Cardiac fibroblast (primary cell): Measurements from ENCODE around the gene AKAP7.
"Not testable (repeated sequence)": the region's sequence is repeated elsewhere in the genome, so short reads cannot be mapped to it uniquely, and the experiment has no call there.

ENCODE experiments used
- DNase-seq, 2 donors: peaks; one replicate each; pipeline versions ENCODE4 v3.0.0 to v3.0.0-alpha.2; 2010; ENCODE audit warnings: low read depth in 2 of 2
- H3K4me3 ChIP-seq, 2 donors: replicated peaks in 1 of 2; 1 replicate in 1 of 2; 2 replicates in 1 of 2; pipeline ENCODE4 v1.5.1; 2011; ENCODE audit warnings: low read depth in 2 of 2, low read length in 2 of 2, mild to moderate bottlenecking in 2 of 2, moderate library complexity in 1 of 2
- CTCF ChIP-seq: IDR thresholded peaks from one replicate; pipeline ENCODE4 v1.5.1; 2011; ENCODE audit warnings: low read depth, mild to moderate bottlenecking, low read length, inconsistent platforms

Gene AKAP7

GRCh38 chr6:131317516-131317915, 182.2 kb downstream of the AKAP7 start:
- H3K4me3 ChIP-seq, result no peak overlapping the region
- peak in 1 of 2 donors; percentile 3 for DNase-seq
- no peak for TF ChIP-seq CTCF

- no peak overlapping the region for H3K4me3 ChIP-seq
- no peak for DNase-seq
- no peak for TF ChIP-seq CTCF
Observed at GRCh38 chr6:131321589-131321988, 186.3 kb downstream of the AKAP7 start.

GRCh38 chr6:131322125-131322524, 186.9 kb downstream of the AKAP7 start:
- DNase-seq, result no peak
- no peak for TF ChIP-seq CTCF
- no peak overlapping the region for H3K4me3 ChIP-seq

- not testable (repeated sequence) for DNase-seq, H3K4me3 ChIP-seq
Observed at GRCh38 chr6:131325669-131326068, 190.4 kb downstream of the AKAP7 start.

DNA sequence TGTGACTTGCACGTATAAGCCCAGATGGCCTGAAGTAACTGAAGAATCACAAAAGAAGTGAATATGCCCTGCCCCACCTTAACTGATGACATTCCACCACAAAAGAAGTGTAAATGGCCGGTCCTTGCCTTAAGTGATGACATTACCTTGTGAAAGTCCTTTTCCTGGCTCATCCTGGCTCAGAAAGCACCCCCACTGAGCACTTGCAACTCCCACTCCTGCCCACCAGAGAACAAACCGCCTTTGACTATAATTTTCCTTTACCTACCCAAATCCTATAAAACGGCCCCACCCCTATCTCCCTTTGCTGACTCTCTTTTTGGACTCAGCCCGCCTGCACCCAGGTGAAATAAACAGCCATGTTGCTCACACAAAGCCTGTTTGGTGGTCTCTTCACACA, 193.5 kb downstream of the AKAP7 start:
- H3K4me3 ChIP-seq, DNase-seq: not testable (repeated sequence)

DNA sequence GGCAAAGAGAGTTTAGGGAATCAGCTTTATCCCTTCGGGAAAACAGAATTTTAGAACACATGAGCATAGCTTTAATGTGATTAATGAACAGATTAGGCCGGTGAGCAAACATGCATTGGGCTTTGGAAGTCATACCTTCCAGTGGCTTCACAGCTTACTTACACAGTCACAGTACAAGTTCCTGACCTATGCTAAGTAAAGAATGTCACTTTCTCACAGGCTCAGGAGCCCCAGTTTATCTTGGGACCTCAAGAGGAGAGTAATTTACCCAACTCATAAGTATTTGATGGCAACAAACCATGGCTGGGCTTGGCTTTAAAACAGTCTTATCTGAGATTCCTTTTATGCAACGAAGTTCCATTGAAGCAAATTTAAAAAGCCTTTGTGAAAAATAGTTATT, 195.9 kb downstream of the AKAP7 start:
- no peak overlapping the region for H3K4me3 ChIP-seq
- no peak for TF ChIP-seq CTCF

GRCh38 chr6:131331873-131332781, 196.9 kb downstream of the AKAP7 start:
- no peak overlapping the region for H3K4me3 ChIP-seq
- DNase-seq, result no peak
- TF ChIP-seq CTCF, result no peak

More for the DNA sequence above, 195.9 kb downstream of the AKAP7 start:
- DNase-seq, result no peak
